Panc1 (cell line): ENCODE results near the gene AUP1. TPM values are rescaled to one million over a fixed set of nuclear protein-coding genes. Genes with fewer than 3 reads are reported as not detected.

Experiments used
- ATAC-seq: fragments of 200-7000 bp; cut with Tn5 transposase; 2 replicates; pipeline ENCODE4 v1.9.1; 2020; ENCODE audit warnings: mild to moderate bottlenecking, moderate library complexity
- BruUV-seq: library from RNA; stranded (reverse); fragments of 400-500 nt; replicated peaks from 2 replicates; lab custom pipeline; 2021; lab: Mats Ljungman, UMichigan
- CTCF ChIA-PET: fragments of 300-600 bp; sonication (Branson Sonifier 250); formaldehyde crosslinking; loops from one replicate; lab custom pipeline; 2022; ENCODE audit warnings: antibody characterized with exemption; lab: Charles Lee
- POLR2A ChIA-PET: fragments of 300-600 bp; sonication (Branson Sonifier 250); formaldehyde crosslinking; loops from one replicate; lab custom pipeline; 2022; ENCODE audit warnings: antibody characterized with exemption; lab: Charles Lee
- DNase-seq: peaks from one replicate; pipeline ENCODE4 v3.0.0-alpha.2; 2010; ENCODE audit warnings: low read depth, low spot score
- H3K27ac ChIP-seq: 2 replicates; pipeline ENCODE4 v1.5.1; 2011; ENCODE audit warnings: mild to moderate bottlenecking, low read length, inconsistent platforms
- H3K27me3 ChIP-seq: fragments of 200-500 bp; sonication (Bioruptor generic); 2 replicates; pipeline ENCODE4 v1.6.0; 2014; ENCODE audit warnings: low read length, inconsistent platforms; ENCODE audit not compliant: control insufficient read depth, insufficient read depth
- H3K36me3 ChIP-seq: fragments of 200-500 bp; sonication (Bioruptor generic); 2 replicates; pipeline ENCODE4 v1.5.1; 2014; ENCODE audit warnings: inconsistent platforms, mild to moderate bottlenecking, low read length, moderate library complexity; ENCODE audit not compliant: control insufficient read depth, insufficient read depth
- H3K4me1 ChIP-seq: 2 replicates; pipeline ENCODE4 v1.5.1; 2011; ENCODE audit warnings: inconsistent platforms, mild to moderate bottlenecking, low read length, moderate library complexity; ENCODE audit not compliant: control insufficient read depth, insufficient read depth
- H3K4me3 ChIP-seq, 2 experiments: 2 replicates each; pipeline ENCODE4 v1.5.1; 2011 to 2012; ENCODE audit warnings: low read depth in 2 of 2, low read length in 2 of 2, mild to moderate bottlenecking in 2 of 2, inconsistent platforms in 1 of 2, moderate library complexity in 1 of 2
- H3K9me3 ChIP-seq: fragments of 200-500 bp; sonication (Bioruptor generic); 2 replicates; pipeline ENCODE4 v1.5.1; 2014; ENCODE audit warnings: low read depth, mild to moderate bottlenecking, inconsistent platforms, low read length, moderate library complexity; ENCODE audit not compliant: control insufficient read depth, insufficient read depth
- POLR2AphosphoS5 ChIP-seq: IDR thresholded peaks from 2 replicates; pipeline ENCODE4 v1.6.1; 2012; ENCODE audit warnings: mild to moderate bottlenecking, low read depth, low read length, moderate library complexity
- REST ChIP-seq, 2 experiments: IDR thresholded peaks; 2 replicates each; pipeline ENCODE4 v1.6.1; 2011 to 2012; ENCODE audit warnings: low read depth in 2 of 2, control low read depth in 1 of 2, low read length in 1 of 2, mild to moderate bottlenecking in 1 of 2, moderate library complexity in 1 of 2; ENCODE audit not compliant: insufficient read depth in 1 of 2
- SIN3A ChIP-seq: IDR thresholded peaks from 2 replicates; pipeline ENCODE4 v1.6.1; 2012; ENCODE audit warnings: low read depth, mild to moderate bottlenecking, low read length, moderate library complexity, borderline replicate concordance; ENCODE audit not compliant: insufficient read depth
- TCF7L2 ChIP-seq: IDR thresholded peaks from 2 replicates; pipeline ENCODE4 v1.6.1; 2011; ENCODE audit warnings: mild to moderate bottlenecking, low read depth, low read length, inconsistent platforms
- in situ Hi-C: cut with HindIII; loops from 2 replicates; pipeline ENCODE4 v1.10.0; 2016; ENCODE audit warnings: low sequenced_read_pairs, low pct_unique_long_range_greater_than_20kb
- intact Hi-C: fragments of 100-400 bp; cut with micrococcal nuclease; formaldehyde crosslinking; loops from one replicate; pipeline ENCODE4 v1.10.0; 2022; ENCODE audit not compliant: unreplicated experiment
- total RNA-seq: library from RNA; stranded (reverse); gene quantifications from one replicate; pipeline ENCODE4 v1.2.1, GENCODE V29; 2021; ENCODE audit not compliant: unreplicated experiment
- TF ChIP-seq, protein P1 (sequence below): fragments of 450-650 bp; IDR thresholded peaks from 2 replicates; pipeline ENCODE4 v1.5.1; 2017; ENCODE audit warnings: mild to moderate bottlenecking

AUP1 gene
- total RNA-seq, 1 experiment from 2014 or later: 142 TPM

DNA sequence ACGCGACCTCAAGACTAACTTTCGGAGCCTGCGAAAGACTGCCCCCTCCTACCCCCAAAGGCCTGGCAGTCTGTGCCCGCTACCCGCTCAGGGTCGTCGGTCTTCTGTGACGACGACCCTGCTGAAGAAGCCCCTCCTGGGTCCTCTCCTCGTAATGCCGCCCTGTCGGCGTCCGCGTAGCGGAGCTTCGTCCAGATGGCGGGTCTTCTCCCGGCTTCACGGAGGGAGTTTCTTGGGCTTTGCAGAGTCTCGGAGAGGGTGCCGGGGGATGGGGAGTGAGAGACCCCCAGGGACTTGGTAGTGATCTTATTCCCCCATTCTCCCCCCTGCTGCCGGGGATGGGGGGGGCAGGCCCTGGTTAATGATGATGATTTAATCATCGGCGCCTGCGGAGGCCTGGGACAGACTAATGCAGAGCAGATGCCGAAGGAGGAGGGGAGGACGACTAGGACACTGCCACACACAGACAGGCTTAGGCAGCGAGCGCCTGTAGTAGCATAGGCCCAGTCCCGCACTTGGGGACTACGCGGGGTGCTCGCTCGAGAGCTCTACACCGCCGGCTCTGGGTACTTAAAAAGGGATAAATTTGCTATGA lies 21.5 kb downstream of the AUP1 start:
- TF ChIP-seq, protein P1, sequence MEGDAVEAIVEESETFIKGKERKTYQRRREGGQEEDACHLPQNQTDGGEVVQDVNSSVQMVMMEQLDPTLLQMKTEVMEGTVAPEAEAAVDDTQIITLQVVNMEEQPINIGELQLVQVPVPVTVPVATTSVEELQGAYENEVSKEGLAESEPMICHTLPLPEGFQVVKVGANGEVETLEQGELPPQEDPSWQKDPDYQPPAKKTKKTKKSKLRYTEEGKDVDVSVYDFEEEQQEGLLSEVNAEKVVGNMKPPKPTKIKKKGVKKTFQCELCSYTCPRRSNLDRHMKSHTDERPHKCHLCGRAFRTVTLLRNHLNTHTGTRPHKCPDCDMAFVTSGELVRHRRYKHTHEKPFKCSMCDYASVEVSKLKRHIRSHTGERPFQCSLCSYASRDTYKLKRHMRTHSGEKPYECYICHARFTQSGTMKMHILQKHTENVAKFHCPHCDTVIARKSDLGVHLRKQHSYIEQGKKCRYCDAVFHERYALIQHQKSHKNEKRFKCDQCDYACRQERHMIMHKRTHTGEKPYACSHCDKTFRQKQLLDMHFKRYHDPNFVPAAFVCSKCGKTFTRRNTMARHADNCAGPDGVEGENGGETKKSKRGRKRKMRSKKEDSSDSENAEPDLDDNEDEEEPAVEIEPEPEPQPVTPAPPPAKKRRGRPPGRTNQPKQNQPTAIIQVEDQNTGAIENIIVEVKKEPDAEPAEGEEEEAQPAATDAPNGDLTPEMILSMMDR: no peak
- TF ChIP-seq SIN3A (no peak), REST (IDR thresholded peaks at IDR 0.05; ENCODE audit: insufficient read depth in 1 of 2, low read depth in 2 of 2, low read length in 1 of 2) (no peak), POLR2AphosphoS5 (no peak), TCF7L2 (no peak)
- H3K27ac ChIP-seq: peak overlapping the region; percentile 98
- no TSS peak for BruUV-seq
- ATAC-seq (peak; percentile 20; the same call in 1 of the 2 replicates), DNase-seq (no peak)
- no peaks in the 10 kb centered on the region for H3K9me3 ChIP-seq
- ChIA-PET POLR2A (no interaction called here), CTCF (no interaction called here)
- intact Hi-C loops (loop anchor here (10.0 kb wide), 1 partner anchor 77 kb away; no protein-coding TSS in a partner anchor), in situ Hi-C loops (no loop called here)
- peaks cover 4% of the 10 kb centered on the region for H3K36me3 ChIP-seq
- H3K4me1 ChIP-seq: peaks cover 25% of the 10 kb centered on the region
- H3K27me3 ChIP-seq: no peaks in the 10 kb centered on the region
- peak overlapping the region; percentile 86 to 94 for H3K4me3 ChIP-seq

DNA sequence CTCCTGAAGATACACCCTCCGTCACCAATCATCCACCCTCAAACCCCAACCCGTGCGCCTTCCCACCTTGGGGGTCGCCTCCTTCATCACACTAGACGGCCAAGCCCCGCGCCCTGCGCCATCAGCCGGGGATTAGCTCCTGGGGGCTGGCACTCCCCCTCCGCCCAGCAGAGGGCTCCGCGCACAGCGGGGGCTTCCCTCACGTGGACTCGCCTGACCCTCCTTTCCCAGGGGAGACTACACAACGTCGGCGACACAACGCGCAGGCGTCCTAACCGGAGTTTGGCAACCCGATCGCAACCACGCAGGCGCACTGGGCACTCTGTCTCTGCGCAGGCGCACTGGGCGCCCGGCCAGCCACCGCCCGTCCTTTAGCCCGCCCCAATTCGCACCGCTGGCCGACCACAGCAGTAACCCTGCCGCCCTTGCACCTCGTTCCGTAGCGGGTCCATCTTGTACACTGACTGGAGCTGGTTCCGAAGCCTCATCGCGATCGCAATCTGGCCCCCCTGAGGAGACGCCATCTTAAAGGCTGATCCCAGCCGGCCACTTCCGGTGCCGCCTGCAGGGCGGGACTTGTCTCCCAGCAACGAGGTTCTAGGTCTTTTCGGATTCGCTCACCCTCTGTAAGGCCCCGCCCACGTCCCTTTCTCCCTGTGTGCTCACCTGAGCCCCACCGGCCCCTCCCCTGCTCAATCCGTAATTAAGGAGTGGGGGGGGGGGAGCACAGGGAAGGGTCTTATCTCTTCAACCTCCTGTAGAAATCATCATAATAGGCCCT lies 22.2 kb downstream of the AUP1 start, which contains the start of gene PCGF1:
TSS of gene PCGF1 (minus strand) at position 551 of the 781 bp plus-strand sequence. CDS start at position 524, 27 bp downstream.
- peak; percentile 84 for ATAC-seq
- peak; percentile 95 for DNase-seq
- POLR2A ChIA-PET: no interaction called here
- Histone ChIP-seq H3K9me3 (no peaks in the 10 kb centered on the region), H3K4me1 (peaks cover 25% of the 10 kb centered on the region), H3K27ac (peak within 1 kb of the TSS; percentile 98), H3K4me3 (peak within 1 kb of the TSS; percentile 86 to 94), H3K27me3 (no peaks in the 10 kb centered on the region), H3K36me3 (peaks cover 4% of the 10 kb centered on the region)
- intact Hi-C loops: loop anchor here (10.0 kb wide), 1 partner anchor 77 kb away; no protein-coding TSS in a partner anchor
- BruUV-seq: no TSS peak
- in situ Hi-C loops: no loop called here
- TF ChIP-seq TCF7L2 (peak; percentile 85; the same call in 1 of the 2 replicates), POLR2AphosphoS5 (peak; percentile 81), REST (IDR thresholded peaks at IDR 0.05; ENCODE audit: insufficient read depth in 1 of 2, low read depth in 2 of 2, low read length in 1 of 2) (0 out of 4 replicates have a peak, but pooled peaks of 1 of the 2 experiments have one; percentile 39), SIN3A (peak; percentile 43)
- TF ChIP-seq, protein P1: peak; percentile 80; the same call in 1 of the 2 replicates
- CTCF ChIA-PET: no interaction called here
